Activated CD8-positive, alpha-beta memory T cell treated with anti-CD3 and anti-CD28 coated beads, Interleukin-2, amount 50 U/mL, for 1 hour (primary cell): ENCODE data around the gene TAAR8.
"Not testable (repeated sequence)": the region's sequence is repeated elsewhere in the genome, so short reads cannot be mapped to it uniquely, and the experiment has no call there.

Experiments used
- DNase-seq: peaks from one replicate; pipeline ENCODE4 v3.0.0-alpha.2; 2020; ENCODE audit errors: extremely low read depth

TAAR8 gene, protein sequence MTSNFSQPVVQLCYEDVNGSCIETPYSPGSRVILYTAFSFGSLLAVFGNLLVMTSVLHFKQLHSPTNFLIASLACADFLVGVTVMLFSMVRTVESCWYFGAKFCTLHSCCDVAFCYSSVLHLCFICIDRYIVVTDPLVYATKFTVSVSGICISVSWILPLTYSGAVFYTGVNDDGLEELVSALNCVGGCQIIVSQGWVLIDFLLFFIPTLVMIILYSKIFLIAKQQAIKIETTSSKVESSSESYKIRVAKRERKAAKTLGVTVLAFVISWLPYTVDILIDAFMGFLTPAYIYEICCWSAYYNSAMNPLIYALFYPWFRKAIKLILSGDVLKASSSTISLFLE

DNA sequence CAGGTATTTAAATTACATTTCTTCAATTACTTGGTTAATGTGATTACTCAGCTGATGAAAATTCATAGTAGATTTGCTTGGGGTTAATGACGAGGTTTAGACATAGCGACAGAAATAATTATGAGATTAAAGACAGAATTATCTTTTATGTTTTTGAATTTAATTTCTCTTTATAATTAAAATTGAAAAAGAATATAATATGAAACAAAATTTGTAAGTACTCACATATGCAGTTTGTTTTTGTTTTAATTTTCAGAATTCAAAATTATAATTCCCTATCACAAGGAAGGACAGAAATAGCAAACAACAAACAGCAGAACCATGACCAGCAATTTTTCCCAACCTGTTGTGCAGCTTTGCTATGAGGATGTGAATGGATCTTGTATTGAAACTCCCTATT is at the start of gene TAAR8:
TAAR8 (plus strand) TSS at position 301 of the 400 bp plus-strand sequence; CDS start at position 322, 21 bp downstream.
- DNase-seq, result no peak

DNA sequence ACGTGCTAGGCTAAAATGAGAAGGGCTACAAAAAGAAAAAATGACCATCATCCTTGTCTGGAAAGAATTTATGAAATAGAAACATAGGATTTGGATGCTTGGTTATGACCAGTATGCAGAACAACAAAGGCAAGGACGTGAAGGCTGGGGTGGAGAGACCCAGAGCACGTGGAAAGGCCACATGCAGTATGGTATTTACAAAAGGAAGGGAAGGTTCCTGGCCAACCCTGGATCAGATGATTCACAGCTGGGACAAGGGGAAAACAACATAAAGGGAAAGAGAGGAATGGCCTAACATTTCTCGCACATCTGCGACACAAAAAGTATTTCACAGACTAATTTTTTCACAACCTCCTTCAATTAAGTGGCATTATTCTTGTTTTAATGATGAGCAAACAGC is 47.7 kb upstream of the TAAR8 start:
- no peak for DNase-seq

DNA sequence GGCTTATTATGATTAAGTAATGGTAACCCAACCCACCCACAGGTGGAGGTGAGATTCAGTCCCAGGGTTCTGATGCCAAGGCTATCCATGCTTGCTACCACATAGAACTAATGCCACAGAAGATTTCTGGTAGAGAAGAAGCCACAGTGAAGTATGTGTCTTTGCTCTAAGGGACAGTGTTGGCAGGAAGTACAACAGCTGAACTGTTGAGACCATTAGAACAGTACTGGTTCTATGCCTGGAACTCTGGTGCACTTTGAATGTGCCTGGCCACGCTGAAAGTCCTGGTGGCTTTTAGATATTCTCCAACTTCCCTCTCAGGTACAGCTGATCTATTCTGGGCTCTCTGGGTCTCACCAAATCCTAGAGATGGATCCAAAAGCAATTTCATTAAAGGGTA is 47.3 kb upstream of the TAAR8 start:
- no peak for DNase-seq

DNA sequence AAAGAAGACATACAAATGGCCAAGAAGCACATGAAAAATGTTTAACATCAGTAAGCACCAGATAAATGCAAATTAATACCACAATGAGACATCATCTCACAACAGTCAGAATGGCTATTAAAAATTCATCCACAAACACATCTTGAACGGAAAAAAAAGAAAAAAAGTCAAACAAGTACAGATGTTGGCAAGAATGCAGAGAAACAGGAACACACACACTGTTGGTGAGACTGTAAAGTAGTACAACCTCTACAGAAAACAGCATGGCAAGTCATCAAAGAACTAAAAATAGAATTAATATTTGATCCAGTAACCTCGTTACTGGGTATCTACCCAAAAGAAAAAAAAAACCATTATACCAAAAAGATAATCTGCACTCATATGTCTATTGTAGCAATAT is 46.0 kb upstream of the TAAR8 start:
- DNase-seq, result no peak

DNA sequence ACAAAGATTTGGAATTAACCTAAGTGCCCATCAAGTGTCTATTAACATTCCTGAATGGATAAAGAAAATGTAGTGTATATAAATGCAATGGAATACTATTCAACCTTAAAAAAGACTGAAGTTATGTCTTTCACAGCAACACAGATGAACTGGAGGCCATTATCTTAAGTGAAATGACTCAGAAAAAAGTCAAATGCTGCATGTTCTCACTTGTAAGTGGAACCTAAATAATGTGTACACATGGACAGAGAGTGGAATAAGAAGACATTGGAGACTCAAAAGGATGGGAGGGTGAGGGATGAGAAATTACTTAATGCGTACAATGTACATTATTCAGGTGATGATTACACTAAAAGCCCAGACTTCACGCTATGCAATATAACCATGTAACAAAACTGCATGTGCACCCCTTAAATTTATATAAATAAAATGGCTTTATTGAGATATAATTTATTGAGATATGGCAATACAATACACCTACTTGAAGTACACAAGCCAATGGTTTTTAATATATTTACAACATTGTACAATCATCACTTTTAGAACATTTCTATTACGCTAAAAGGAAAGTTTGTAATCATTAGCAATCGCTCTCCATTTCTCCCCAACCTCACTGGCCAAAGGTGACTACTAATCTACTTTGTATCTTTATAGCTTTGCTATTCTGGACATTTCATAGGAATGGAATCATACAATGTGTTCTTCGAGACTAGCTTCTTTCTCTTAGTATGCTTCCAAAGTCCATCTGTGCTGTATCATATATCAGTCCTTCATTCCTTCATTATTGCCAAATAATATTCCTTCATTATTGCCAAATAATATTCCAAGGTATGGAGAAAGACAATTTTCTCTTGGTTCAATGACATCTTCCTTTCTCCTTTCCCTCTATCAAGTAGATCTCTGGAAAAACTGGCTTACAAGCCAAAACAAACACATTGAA is 45.3 kb upstream of the TAAR8 start:
- no peak for DNase-seq

DNA sequence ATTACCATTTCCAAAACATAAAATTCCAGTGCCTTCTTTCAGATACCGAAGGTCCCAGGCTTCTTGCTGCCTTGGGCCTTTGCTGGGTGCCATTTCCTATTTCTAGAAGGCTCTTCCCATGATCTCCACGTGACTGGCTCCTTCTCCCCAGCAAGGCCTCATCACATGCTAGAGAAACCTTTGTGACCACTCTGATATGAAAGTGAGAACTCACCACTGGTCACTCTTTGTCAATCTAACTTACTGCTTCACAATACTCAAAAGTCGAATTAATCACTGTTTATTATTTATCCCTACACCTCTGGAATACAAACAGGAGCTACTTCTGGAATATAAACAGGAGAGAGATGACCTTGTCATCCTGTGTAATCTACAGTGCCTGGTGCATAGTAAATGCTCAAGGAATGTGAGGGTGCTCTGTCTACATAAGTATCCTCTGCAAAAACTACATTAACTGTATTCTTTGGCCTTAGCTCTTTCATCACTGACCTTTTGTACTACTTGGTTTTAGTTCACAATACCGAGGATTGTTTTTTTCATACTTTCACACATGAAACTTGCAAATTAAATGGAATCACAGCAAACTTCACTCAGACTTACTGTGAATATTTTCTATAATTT is 41.2 kb upstream of the TAAR8 start:
- DNase-seq, result no peak

DNA sequence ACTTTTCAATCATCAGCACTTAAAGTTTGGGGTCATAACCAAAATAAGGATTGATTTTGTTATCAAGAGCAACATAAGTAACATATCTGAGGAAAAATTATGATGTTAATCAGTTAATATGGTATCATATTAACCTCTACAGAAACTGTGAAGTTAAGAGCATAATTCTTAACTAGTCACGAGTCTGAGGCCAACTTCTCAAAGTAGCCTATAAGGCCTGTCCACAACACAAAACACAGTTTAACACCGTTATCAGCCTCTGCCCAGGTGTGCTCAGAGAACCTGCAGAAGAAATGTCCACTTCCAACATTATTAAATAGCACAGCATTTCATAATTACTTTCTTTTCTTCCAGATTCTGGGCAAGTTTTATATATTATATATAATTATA is 40.6 kb upstream of the TAAR8 start:
- DNase-seq, result no peak

DNA sequence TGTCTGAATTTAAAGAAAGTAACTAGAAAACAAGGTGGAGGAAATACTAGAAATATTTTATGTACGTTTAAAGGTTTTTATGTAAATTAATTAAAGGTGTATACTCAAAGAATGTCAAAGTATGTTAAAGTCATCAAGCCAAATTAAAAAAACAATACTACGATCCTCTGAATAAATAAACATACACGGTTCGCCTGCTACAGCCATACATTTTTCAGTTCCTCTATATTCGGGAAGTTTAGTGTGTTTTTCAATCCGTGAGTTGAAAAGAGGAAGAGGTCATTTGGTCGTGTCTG is 40.2 kb upstream of the TAAR8 start:
- DNase-seq, result no peak

DNA sequence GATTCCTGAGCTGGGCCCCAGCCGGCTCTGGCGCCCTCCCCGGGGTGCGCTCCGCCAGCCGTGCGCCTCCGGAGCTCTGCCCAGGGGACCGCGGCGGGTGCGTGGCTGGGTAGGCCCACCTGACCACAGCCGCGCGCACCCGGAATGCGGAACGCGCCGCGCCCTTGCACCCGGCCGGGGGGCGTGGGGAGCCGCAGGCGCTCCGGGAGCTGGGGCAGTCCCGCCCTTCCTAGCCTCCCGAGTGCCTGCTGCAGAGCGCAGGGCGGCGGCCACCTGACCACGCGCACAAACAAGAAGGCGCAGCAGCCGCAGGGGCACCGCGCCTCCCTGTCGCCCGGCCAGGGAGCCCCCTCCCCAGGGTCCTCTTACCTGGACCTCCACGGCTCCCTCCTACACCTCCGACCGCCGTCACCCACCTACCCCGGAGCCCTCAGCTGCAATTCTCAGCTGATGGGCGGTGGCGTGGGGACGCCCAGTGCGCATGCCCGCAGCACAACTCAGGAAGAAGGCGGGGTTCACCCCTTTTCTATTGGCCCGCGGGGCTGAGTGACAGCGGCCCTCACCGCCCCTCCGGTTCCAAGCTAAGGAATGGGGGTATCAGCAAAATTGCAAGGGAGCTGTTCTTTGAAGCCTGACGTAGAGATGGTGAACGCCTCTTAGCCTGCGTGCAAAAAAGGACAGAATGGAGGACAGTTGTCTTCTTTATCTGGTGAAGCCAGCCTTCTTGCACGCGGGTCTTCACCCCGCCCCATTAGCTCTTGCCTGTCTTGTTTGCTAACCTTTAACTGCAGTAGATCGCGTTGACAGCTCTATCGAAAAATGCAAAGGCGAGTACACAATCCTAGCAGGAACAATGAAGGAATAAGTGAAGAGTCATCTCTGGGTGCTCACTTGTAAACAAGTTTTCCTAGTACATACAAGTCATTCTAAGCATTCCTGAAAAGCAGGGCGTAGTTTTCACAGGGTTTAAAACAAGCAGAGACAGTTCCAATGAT is 39.5 kb upstream of the TAAR8 start, which contains the start of gene STX7:
STX7 (minus strand) TSS at position 479 of the 995 bp plus-strand sequence. CDS start 9,586 bp downstream, outside the sequence.
- peak; percentile 57 for DNase-seq

DNA sequence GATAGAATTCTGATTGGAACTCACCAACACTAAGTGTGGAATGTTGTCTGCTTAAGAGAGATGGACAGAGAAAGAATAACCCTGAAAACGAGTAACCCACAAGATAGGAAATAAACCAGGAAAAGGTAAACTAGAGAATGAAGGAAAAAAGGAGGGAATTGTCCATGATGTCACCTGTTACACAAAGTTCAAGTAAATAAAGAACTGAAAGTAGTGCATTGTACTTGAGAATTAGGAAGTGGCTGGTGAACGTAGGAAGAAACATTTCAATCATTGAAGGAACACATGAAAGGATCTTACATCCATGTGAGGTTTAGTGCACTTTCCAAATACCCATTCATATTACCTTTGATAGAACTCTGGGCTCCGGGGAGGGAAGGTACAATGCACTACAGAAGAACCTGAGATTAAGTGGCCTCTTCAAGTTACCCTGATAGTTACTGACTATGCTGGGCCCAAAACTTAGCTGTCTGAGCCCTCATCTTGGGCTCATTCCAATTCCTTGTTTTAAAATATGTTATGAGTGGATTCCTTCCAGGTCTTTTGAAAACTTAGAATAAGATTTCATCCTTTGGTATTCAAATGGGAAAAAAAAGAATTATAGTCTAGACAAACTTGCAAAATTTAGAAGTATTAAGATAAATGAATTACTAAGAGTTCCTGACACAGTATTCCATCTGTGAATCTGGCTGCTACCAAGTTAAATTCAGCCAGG is 38.5 kb upstream of the TAAR8 start:
- DNase-seq, result no peak

DNA sequence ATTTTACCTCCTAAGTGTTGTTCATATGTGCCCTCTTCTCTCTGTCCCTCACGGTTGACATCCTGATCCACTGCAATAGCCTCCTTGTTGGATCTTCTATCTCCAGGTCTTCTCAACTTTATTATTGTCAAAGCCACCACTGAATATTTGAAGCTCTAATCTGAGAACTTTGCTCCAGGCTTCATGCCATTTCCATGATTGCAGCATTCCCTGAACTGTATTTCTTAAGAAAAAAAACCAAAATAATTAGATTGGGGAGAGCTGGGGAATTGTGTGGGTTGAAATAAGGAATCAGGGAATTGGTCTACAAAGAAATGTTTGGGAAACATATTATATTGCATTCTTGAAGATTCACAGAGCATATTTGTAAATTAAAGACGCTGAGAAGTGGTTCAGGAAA is 37.1 kb upstream of the TAAR8 start:
- DNase-seq, result no peak

DNA sequence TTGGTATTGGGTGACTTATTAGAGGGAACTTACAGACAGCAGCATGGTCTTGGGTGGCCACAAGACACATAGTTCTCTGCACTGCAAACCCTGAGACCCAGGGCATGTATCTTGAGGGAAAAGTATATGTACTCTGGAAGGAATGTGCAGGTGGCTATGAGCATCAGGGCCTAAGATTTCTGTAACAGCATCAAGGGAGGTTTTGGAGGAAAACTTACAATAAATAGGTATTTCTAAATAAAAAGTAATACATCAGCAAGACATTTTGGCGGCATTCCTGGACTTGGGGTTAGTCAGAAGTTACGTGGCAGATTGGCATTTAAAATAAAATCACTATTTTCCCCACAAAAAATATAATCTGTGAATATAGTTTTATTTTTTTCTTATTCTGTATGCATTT is 31.5 kb upstream of the TAAR8 start:
- DNase-seq, result no peak

DNA sequence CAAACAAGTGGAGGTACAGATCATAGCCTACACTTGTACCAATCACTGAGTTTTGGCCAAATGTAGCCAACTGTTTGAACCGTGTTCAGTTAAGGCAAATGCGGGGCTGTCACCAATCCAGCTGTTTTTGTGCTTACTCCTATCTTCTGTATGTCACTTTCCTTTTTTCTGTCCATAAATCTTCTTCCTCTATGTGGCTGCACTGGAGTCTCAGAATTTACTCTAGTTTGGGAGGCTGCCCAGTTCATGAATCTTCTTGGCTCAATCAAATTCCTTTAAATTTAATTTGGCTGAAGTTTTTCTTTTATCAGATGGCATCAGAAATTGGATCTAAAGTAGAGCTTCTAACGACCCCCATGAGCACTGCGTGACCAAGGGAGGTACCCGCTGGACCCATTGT is 27.8 kb upstream of the TAAR8 start:
- no peak for DNase-seq

DNA sequence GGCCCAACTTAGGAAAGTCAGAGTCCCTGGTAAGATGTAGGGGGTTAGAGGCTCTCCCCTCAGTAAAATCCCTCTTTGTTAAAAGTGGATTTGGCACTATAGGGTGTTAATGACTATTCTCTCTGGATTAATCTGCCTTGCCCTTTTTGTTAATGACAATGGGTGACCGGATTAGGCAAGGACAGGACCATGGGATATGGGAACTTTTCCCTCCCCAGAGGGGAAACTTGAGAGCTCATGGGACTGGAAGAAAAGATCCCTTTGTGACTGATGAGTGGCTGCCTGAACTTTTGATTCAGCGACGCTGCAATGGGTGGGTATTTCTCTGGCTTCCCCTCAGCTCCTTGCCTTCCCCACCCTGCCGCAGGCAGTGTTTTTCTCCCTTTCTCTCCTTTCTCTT is 26.6 kb upstream of the TAAR8 start:
- no peak for DNase-seq

DNA sequence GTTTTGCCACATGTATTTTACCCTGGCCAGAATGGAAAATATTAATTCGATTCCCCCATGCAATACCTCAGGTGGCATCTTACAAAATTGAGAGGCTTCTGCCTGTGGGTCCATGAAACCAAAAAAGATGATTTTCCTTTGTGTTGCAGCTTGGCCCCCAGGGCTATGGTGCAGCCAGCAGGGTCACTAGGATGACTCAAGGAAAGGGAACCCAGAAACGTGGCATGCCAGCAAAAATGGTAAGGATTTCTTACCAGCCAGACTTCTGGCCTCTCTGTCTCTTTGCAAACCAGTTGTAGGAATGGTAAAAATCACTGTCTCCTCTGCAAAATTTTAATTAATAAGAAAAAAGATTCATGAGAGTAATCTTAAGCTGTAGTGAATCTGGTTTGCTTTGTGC is 26.0 kb upstream of the TAAR8 start:
- no peak for DNase-seq

DNA sequence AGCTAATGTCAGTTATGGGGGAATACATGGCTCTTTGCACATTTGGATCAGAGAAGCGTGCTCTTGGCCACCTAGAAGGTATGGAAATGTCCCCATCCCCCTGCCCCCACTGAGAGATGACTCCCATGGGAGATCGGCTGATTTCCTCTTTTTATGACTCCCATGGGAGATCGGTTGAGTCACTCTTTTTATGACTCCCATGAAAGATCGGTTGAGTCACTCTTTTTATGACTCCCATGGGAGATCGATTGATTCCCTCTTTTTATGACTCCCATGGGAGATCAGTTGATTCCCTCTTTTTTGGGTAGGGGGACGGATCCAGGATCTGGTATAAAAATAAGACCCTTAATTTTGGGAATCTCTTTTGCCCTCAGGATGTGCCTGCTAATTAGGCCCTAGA is 24.7 kb upstream of the TAAR8 start:
- no peak for DNase-seq

DNA sequence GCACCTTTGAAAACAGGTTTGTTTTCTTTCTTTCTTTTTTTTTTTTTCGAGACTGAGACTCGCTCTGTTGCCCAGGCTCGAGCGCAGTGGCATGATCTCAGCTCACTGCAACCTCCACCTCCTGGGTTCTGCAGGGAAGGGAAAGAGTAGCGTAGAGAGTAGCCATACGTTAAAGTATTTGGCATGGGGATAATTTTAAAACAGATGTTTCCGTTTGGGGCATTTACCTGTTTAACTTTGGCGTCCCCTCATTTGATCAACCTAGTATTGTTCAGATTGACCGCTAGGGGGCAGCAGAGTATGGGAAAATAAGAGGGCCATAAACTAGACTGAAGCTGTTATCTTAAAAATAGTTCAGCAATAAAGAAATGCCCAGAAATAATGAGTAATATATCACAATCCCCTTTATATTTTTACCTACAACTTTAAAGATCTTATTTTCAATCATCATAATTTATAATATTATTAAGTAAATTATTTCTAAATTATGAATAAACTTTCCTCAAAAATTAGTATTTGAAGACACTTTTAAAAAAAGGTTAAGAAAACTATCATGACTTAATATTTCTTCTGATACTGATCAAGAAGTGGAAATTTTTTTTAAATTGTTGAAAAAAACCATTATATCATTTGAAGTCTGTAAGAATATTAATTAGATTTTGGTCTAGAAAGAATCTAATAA is 22.0 kb upstream of the TAAR8 start:
- peak; percentile 50 for DNase-seq

DNA sequence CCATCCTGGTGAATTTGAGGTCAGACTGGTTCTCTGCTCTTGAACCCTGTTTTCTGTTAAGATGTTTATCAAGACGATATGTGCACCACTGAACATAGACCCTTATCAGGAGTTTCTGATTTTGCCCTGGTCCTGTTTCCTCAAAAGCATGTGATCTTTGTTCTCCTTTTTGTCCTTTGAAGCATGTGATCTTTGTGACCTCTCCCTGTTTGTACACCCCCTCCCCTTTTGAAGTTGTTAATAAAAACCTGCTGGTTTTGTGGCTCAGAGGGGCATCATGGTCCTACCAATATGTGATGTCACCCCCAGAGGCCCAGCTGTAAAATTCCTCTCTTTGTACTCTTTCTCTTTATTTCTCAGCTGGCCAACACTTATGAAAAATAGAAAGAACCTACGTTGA is 17.9 kb upstream of the TAAR8 start:
- not testable (repeated sequence) for DNase-seq

DNA sequence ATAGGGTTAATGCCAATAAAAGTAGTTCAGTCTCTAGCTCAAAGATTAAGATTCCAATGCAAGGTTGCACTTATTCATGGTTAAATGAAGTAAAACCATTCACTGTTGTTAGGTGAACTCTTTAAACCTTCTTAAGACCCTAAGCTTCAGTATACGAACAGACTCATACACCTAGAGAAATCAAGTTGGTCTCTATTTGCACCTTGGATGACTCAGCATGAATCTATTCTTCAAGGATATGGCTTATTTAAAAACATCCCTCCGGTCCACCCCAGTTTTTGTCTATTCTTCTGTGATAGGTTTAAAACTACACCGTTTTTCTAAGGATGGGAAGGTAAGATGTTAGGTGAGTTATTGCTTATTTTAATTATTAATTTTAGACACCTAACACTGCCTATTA is 15.3 kb upstream of the TAAR8 start:
- no peak for DNase-seq

DNA sequence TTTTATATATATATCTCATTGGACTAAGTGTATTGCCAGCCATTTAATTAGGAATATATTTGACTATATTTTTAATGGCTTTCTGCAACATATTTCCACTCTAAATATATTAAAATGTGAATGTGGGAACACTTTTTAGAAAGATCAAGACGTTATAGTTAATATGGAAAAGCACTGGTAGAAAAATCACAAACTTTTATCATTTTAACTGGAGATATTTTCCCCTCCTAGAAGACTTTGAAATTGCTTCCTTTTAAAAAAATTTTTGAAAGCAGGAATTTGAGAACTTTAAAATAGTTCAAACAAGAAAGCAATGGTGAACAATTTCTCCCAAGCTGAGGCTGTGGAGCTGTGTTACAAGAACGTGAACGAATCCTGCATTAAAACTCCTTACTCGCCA is 14.5 kb upstream of the TAAR8 start, which contains the start of gene TAAR9:
TAAR9 (plus strand) TSS at position 301 of the 400 bp plus-strand sequence; CDS start at position 314, 13 bp downstream.
- DNase-seq, result no peak
